Stomach (tissue), 4 donors: ENCODE data around the gene SMIM45.

ENCODE experiments used
- CTCF ChIP-seq, 7 experiments: fragments of 450-650 bp in 4 of 7; fragments of 200-600 bp in 3 of 7; sonication (generic) in 3 of 7; IDR thresholded peaks; one replicate each; pipeline ENCODE4 v1.5.1; 2016 to 2019; ENCODE audit warnings: antibody characterized with exemption in 7 of 7, control low read depth in 2 of 7, mild to moderate bottlenecking in 1 of 7
- EP300 ChIP-seq: sonication (generic); formaldehyde crosslinking; IDR thresholded peaks from one replicate; pipeline ENCODE4 v1.6.1; 2017; ENCODE audit warnings: antibody characterized with exemption
- POLR2A ChIP-seq, 4 donors: fragments of 450-650 bp; IDR thresholded peaks; one replicate each; pipeline ENCODE4 v1.6.1; 2016; ENCODE audit warnings: antibody characterized with exemption in 4 of 4, control low read depth in 2 of 4, mild to moderate bottlenecking in 1 of 4, moderate library complexity in 1 of 4
- POLR2AphosphoS5 ChIP-seq, 3 donors: sonication (generic); formaldehyde crosslinking; IDR thresholded peaks; one replicate each; pipeline ENCODE4 v1.6.1; 2016; ENCODE audit warnings: antibody characterized with exemption in 3 of 3

- TF ChIP-seq CTCF (IDR thresholded peaks at IDR 0.05) (no peak), EP300 (no peak), POLR2A (IDR thresholded peaks at IDR 0.05) (no peak), POLR2AphosphoS5 (IDR thresholded peaks at IDR 0.05) (no peak)
Measured at GRCh38 chr22:41936894-41937169, 15.1 kb upstream of the SMIM45 start.
